ENCODE data around the gene STIP1.
A peak's percentile ranks its signal among the peaks of the same experiment; 100 is the strongest.

The STIP1 gene

GRCh38 chr11:64239662-64240434 is 53.9 kb downstream of the STIP1 start:
- no peak for DNase-seq (ENCODE audit: extremely low read depth, low read depth)
- TF ChIP-seq CTCF (IDR thresholded peaks at IDR 0.05; ENCODE audit: low read depth, low read length), result no peak

- no peak for TF ChIP-seq CTCF (IDR thresholded peaks at IDR 0.05; ENCODE audit: low read depth, low read length)
- peak; percentile 94 for DNase-seq (ENCODE audit: extremely low read depth, low read depth)
Observed at GRCh38 chr11:64240435-64241240, 54.7 kb downstream of the STIP1 start, which contains the start of gene FKBP2. TSS of gene FKBP2 (plus strand) at chr11:64241095. CDS start at chr11:64242388, 1,293 bp downstream.

- no peak for TF ChIP-seq CTCF (IDR thresholded peaks at IDR 0.05; ENCODE audit: low read depth, low read length)
- peak; percentile 99 for DNase-seq (ENCODE audit: extremely low read depth, low read depth)
Observed at GRCh38 chr11:64241241-64241490, 55.2 kb downstream of the STIP1 start.

GRCh38 chr11:64241491-64242374 is 55.8 kb downstream of the STIP1 start:
- TF ChIP-seq CTCF (IDR thresholded peaks at IDR 0.05; ENCODE audit: low read depth, low read length), result no peak
- no peak for DNase-seq (ENCODE audit: extremely low read depth, low read depth)

- DNase-seq (ENCODE audit: extremely low read depth, low read depth), result no peak
- TF ChIP-seq CTCF (IDR thresholded peaks at IDR 0.05; ENCODE audit: low read depth, low read length), result no peak
Observed at GRCh38 chr11:64243236-64243854, 57.4 kb downstream of the STIP1 start.

GRCh38 chr11:64244107-64244506 is 58.1 kb downstream of the STIP1 start:
- TF ChIP-seq CTCF (IDR thresholded peaks at IDR 0.05; ENCODE audit: low read depth, low read length), result no peak
- DNase-seq (ENCODE audit: extremely low read depth, low read depth), result no peak

Measured in AG09319 (cell line).